Left renal cortex interstitium (tissue), 4 donors: ENCODE results near the gene DOCK1. TPM values are rescaled to one million over a fixed set of nuclear protein-coding genes. Genes with fewer than 3 reads are reported as not detected.

Experiments used
- DNase-seq, 4 donors: peaks; one replicate each; pipeline ENCODE4 v3.0.0-alpha.2; 2013; ENCODE audit warnings: low read depth in 4 of 4, low spot score in 2 of 4, missing footprints in 1 of 4
- polyA plus RNA-seq, 4 donors: library from polyadenylated mRNA; unstranded; fragments of 120-200 nt; gene quantifications; one replicate each; pipeline ENCODE4 v1.2.1, GENCODE V29; 2013; ENCODE audit not compliant: insufficient read length in 4 of 4

DOCK1 gene
- polyA plus RNA-seq, 4 donors: 57.9 to 68.2 (median 64.3) TPM

DNA sequence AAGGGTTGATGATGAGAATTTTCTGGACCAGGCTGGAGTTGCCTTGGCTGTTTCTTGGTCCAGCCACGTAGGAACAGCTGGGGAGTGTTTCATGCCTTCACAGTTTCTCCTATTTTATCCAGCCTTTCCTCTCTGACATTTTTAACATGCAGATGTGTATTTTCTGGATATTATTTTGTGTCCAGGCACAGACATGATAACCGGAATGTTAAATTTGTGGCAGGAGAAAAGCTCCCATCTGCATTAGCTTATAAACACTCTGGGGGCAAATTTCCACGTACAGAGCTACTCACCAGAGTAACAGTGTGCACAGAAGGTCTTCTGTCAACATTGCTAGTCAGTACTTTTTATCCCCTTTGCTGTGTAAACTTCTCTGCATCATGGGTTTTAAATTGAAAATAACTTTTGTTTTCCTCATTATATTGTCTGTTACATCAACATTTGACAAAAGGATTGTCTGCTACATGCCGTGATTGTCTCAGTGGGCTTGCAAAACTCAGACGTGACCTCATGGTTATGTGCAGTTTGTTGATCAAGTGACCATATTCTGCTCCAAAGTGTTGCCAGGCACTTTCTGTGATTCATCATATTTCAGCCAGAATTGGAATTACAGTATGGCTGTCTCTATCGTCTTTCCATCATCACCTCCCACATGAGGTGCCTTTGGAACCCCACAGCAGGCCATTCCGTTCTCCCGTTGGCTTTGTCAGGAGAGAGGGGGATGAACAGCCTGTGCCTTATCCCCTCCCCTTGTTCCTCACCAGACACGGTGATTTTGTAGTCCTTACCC, 249.8 kb downstream of the DOCK1 start:
- DNase-seq: no peak

DNA sequence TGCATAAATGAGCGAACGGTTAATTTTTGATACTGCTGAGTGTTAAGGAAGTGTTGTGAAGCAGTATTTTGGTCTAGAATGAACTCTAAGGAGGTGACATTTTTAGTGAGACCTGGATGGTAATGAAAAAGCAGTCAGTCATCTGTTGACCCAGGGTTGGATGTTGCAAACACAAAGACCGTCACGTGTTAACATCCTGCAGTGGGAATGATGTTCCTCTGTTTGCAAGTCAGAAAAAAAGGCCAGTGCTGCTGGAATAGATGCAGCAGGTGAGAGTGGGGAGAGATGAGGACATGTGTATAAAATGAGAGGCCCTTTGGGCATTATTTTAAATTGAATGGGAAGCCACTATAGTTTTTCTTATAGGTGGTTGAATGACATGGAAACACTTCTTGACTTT, 251.9 kb downstream of the DOCK1 start:
- no peak for DNase-seq

DNA sequence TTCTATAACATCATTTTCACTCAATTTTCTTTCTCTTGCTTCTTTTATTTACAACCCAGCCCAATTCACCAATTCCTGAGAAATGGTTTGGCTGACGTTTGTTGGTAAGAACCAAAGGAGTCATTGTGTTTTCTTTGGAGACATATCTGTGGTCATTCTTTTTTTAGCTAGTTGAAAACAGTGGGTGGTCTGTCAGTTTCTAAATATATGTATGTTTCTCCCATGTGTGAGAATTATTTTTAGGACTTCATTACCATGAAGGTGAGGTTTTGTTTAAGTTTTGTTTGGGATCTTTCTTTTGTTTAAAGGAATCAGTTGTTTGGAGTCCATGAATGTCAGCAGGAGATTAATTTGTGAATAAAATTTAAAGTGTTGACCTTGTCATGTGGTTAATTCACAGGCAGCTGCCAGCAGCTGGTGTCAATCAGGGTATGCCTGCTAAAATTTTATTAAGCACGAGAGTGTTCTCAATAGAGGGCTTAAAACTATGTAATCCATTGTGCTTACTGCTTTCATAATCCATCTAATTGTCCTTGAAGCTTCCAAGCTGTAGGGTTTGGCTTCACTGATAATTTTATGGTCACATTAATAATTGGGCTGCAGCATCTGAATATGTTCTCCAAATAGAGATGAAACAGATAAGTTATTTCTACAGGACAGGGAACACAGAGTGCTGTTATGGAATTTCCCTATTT, 252.4 kb downstream of the DOCK1 start:
- DNase-seq: peak; percentile 21 to 49 (median 34)

DNA sequence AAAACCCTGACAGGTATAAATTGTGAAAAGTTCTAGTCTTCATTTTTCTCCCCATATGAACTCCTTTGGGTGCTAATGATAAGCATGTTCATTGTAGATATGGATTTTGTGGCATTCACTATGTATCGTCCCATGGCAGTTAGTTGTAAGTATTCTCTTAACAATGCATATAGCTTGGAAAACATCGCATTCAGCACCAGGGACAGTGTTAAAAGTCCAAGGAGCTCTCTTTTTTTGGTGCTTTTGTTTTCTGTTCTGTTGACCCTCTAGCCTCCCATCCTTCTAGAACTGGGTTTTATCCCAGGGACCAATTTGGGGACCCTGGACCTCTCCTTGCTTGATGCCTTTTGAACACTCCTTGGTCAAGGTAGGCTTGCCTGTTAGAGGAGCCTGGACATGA, 253.4 kb downstream of the DOCK1 start:
- no peak for DNase-seq

DNA sequence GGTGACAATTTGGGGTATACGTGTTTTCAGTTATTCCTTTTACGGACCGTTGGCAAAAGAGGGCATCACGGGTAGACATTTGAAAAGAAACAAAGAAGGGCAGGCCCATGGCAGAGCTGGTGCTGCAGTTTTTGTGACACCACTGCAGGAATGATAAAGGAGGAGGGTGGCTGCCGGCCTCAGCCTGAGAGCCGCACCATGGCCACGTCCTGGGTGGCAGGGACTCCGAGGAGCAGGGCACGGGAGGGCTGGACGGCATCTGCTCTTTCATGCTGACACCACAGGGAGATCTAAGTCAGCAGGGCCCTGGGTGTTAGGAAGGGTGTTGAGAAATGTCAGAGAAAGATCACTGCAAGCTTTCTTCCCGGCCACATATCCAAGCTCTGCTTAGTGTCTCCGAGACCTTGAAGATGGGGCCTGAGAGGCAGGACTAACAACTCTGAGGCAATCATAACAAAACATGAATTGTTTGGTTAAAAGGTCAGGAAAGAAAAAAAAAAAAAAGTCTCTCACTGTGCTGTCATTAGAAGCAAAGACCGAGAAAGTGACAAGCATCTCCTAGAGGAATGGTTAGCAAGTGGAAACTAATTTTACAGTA, 254.5 kb downstream of the DOCK1 start:
- no peak for DNase-seq

DNA sequence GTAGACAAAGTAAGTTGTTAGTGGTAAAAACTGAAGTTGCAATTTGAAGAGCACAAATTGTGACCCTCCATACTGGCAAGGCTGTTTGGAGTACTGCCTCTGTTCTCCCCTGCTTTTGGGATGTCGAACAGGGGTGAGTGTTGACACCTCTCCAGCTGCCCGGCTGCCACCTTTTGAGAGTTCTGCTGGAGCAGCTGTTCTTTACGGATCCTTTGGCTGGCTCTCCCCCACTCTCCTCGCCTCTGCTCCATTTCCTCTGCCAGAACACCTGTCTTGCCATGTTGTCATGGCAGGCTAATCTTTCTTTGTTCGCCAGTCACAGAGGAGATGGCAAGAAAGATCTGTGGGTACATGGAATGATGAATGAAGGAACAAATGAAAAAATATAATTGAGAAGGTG, 256.3 kb downstream of the DOCK1 start:
- no peak for DNase-seq

DNA sequence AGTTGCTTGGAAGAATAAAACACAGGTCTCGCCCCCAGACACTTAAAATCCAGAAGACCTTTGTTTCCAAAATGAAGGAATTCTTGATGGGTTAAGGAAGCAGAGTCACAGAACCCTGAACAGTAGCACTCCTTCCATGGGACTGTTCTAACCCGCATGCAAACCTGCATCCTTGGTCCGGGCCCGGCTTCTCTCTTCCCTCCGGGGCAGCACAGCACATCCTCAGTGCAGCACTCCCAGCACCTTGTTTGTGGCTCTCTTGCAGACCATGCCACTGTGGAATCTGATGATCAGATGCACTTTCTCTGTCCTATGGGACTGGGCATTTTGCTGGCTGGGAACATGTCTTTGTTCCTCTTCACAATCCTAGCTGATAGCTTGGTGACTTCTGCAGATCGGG, 257.6 kb downstream of the DOCK1 start:
- no peak for DNase-seq

DNA sequence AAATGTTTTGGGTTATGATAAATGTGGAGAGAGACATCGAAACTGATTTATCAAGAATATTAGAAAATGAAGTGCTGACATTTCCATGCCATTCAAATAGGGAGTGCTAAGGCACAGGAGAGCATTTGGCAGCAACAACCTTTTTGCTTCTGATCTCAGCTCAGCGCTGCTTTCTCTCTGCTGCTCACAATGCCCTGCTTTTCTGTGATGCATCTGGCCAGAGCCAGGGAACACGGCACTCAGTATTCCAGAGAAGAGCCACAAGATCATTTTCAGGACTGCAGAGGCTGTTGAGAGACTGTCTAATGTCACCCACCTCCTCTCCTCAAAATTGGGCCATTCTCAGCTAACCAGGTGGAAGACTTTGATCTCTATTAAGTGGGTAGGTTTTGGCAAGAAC, 263.0 kb downstream of the DOCK1 start:
- no peak for DNase-seq

DNA sequence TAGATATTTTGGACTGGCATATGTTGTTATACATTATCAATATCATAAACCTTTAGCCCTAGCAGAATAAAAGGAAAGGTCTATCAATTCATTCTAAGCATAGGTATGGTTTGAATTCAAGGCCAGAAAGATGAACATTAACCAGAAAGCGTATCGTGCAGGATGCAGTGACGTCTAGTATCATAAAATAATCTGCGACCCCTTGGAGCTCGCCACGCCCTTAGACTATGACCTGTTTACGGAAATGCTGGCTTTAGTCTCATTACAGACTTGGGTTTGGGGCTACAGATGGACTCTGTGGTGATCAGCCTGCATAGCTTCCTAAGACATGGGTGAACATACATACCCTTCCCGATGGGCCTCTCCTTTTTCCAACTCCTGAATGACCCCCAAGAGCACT, 269.6 kb downstream of the DOCK1 start:
- DNase-seq: no peak

DNA sequence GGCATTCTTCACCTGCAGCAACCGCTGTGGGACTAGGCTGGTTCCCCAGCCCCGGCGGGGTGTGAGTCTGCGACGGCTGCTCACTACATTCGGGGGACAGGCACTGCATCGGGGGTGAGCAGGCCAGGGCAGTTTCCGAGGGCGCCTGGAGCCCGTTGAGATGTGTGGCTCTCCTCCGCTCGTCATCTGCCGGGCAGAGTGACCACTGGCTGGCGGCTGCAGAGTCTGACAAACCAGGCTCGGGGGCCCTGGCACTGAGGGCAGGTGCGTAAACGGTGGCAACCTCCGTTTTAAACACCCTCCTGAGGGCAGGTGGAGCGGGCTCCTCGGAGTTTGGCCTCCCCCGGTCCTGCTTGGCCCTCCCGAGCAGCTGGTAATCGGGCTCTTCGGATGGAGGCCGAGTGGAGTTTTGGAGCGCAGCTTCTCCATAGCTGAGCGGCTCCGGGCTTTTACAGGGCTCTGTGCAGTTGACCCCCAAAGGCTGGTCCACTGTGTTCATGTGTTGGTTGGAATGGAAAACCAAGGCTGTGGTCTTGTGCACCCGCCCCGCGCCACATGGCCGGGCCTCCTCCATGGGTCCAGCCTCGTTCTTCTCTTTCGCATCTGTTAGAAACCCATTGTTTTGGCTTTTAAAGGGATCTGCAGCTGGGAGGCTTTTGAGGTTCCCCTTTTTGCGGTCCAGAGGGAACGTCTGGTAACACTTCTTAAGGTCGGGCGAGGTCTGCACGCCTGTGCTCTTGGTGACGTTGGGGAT, 270.3 kb downstream of the DOCK1 start:
- no peak for DNase-seq

DNA sequence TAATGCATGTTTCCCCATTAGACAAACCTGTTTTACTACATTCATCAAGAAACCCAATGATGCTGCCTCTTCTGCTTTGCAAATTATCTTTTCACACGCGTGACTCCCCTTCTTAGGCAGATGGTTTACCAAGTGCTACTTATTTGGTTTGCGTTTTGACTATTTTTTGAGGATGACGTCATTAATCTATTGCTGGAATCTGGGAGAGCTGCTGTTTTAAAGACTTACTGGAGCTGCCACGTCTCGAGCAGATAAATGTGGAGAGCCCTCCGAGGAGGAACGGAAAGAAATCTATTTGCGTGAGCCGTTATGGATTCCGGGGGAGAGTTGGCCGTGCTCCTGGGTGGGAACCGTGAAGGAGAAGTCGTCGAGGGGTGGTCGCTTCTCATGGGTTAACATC, 271.4 kb downstream of the DOCK1 start:
- no peak for DNase-seq

DNA sequence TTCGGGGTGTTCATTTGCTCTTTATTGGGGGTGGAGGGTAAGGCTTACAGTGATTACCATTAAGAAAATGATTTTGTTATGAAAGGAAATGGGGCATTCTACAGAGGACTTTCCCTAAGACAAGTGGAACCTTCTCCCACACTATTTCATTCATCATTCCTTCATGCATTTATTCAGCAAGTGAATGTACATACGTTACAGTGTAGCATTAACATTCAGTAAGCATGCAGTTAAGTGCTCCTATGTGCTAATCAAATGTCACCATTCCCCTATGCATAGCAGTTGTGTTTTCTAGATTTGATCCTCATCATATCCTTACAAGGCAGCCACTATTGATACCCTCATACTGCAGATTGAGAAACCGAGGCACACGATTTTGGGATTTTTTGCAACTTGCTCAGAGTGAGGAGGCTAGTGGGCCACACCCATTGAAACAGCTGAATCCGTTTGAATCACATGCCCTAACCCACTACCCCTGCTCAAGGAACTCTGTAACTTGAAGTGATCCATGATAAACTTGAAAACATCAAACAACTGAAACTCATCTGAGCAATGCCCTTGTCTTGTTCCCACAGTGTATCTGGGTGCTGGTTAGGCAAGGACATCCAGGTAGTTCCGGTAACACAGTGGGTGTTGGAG, 274.5 kb downstream of the DOCK1 start:
- DNase-seq: no peak

DNA sequence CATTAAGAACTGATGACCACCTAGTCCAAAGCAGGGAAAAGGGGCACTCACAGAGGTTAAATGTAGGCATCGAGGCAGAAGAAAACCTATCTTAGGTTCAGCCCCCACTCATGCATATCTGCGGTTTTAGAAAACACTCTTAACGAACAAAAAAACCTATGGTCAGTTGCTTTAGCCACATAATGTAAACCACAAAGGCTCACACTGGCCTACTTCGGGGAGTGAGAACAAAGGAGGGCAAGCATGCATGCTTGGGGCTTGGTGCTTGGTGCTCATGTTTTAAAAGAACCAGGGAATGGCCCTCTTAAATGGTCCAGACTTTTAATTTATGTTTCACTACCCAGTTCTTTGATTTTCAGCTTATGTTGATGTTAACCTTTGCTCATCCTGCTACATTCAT, 276.9 kb downstream of the DOCK1 start:
- DNase-seq: no peak

DNA sequence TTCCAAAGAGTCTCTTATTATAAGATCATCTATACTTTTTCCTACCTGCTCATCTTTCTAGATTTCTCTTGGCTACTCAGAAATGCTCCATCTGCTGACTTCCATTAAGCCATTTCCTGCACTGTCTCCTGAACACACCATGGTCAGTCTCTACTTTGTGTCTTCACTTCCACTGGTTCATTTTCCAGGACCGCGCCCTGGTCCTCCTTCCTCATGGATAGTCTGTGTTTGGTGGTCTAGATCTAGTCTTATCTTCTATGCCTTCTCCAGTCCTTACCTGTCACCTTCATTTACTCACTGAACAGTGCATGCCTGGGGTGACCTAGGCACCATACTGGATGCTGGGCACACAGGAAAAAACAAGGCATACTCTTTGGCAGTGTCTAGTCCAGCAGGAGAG, 279.4 kb downstream of the DOCK1 start:
- DNase-seq: no peak

DNA sequence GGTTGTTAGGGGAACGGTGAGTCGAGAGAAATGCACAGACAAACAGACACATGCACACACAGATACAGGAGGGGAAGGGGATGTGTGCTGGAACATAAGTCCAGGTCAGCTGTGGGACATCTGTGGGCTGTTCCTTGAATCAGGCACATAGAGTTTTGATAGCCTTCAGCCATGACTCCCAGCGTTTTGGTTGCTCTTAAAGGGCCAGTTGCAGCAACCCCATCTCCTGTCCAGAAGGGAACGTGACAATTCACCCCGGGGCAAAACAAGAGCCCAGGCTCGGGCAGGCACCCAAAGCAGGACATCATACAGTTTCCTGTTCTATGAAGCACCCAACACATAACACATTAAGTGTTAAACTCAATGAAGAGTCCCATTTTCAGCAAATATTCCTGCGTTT, 281.6 kb downstream of the DOCK1 start:
- DNase-seq: no peak

DNA sequence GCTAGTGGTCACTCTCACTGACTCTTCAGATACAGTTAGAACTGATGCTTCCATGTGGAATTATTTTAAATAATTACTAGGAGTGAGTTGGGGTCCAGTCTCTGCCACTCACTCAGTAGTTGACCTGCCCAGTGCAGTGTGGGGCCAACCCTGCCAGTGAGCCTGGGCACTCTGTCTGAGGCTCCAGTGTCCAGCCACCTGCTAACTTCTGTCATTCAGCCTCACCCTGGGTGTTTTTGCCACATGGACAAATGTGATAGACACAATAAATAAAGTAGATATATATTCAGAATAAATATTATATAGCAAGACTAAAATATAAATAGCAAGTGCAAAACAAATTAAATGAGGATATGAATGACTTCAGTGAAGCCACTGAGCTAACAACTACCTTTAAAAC, 284.0 kb downstream of the DOCK1 start:
- DNase-seq: no peak

DNA sequence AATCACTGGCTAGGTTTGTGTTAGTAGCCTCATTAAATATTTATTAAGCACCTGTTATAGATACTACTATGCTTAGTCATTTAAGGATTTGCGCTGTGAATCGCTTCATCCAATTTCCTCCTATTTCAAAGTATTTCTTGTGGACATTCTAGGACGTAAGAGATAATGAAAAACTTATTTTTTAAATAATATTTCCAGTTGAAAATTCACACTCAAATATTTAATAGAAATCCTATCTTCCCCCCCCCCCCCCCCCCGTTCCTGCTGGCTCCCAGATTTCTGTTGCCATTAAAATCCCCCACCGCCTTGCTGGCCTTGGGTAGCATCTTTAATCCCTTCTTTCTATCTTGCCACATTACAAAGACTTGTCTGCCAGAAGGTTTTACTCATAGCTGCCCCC, 285.2 kb downstream of the DOCK1 start:
- DNase-seq: no peak

DNA sequence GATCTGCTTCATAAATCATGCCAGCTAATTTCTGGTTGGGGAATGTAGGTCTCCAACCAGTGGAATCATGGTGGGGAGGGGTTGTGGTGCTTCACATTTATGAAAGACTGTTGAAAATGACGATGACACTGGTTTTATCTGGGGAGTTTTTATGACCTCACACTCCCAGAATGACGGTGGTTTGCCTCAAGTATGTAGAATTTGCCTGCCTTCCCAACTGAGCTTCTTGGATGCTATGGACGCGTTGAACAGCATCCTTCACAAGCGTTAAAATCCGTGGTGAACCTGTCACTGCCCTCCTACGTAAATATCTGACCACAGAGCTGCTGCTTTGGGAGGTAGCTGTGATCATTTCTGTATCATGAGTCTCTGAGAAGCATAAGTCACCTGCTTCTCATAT, 287.9 kb downstream of the DOCK1 start:
- DNase-seq: no peak

DNA sequence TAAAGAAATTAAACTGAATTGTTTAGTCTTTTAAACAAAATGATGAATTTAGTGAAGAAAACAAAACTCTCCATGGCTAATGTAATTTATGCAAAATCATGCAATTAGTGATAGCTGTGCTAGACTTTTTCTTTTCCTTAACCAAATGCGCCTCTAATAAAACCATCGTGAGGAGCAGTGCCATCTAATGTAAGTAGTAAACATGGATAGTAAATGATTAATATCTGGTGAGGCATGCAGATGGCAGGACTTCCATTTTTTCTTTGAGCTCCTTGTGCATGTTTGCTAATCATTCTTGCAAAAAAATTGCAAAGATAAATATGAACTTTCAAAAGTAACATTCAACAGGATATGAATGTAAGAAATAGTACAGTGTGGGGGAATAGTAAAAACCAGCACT, 288.9 kb downstream of the DOCK1 start:
- DNase-seq: no peak

DNA sequence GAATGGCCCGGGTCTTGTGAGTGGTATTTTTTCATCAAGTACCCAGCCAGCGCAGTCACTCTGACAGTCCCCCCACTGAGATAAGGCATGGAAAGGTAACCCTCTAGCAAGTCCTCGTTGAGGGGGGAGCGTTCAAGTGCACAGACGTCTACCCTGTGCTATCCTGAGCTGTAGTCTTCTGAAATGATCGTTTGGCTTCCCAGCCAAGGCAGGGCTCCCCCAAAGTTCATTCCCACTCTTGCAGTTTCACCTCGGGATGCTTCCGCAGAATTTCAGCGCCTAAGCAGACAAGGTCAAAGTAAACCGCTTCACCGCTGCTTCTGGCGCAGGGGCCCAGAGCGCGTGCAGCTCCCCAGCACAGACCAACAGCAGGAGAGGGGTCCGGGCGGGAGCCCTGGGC, 289.4 kb downstream of the DOCK1 start:
- no peak for DNase-seq

DNA sequence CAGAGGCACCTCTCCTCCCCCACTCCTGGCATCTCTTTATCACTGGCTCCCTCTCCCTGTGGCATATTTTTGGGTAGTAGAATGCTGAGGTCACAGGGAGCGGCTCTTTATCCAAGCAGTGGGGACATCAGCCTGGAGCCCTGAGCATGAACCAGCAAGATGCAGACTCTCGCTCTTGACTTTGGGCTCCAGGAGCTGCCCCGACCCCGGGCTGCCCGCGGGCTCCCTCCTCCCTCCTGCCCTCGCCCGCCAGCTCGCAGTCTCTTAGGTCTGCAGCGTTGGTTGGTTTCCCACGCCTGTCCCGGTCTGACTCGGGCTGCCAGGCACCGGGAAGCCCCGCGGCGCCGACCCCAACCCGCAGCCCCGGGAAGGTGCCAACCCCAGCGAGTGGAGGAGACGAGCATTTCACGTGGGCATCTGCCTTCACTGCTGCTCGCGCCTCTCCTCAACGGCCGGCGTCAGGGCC, 289.8 kb downstream of the DOCK1 start:
- no peak for DNase-seq
